HG03432 (cell line): Measurements from ENCODE around the gene PRKCG.
"Not testable (repeated sequence)": the region's sequence is repeated elsewhere in the genome, so short reads cannot be mapped to it uniquely, and the experiment has no call there.

Experiments used
- ATAC-seq: cut with Tn5 transposase; IDR thresholded peaks from one replicate; pipeline ENCODE4 v1.9.1; 2021; ENCODE audit warnings: mild to moderate bottlenecking, moderate library complexity; ENCODE audit not compliant: unreplicated experiment

PRKCG gene

GRCh38 chr19:53881482-53882390 lies at the start of gene PRKCG:
PRKCG (plus strand) TSS chr19:53882197; CDS start chr19:53882495, 298 bp downstream.
- ATAC-seq: no peak

- not testable (repeated sequence) for ATAC-seq
Measured at GRCh38 chr19:53832861-53833260, 49.1 kb upstream of the PRKCG start.

- ATAC-seq: not testable (repeated sequence)
Measured at GRCh38 chr19:53838446-53838845, 43.6 kb upstream of the PRKCG start.

- ATAC-seq: not testable (repeated sequence)
Measured at GRCh38 chr19:53840241-53840640, 41.8 kb upstream of the PRKCG start.

GRCh38 chr19:53840914-53841313 lies 41.1 kb upstream of the PRKCG start:
- not testable (repeated sequence) for ATAC-seq

GRCh38 chr19:53844849-53845246 lies 37.1 kb upstream of the PRKCG start:
- no peak for ATAC-seq

GRCh38 chr19:53847555-53847954 lies 34.4 kb upstream of the PRKCG start:
- ATAC-seq: no peak

GRCh38 chr19:53849237-53849676 lies 32.7 kb upstream of the PRKCG start:
- ATAC-seq: no peak

GRCh38 chr19:53853707-53854106 lies 28.3 kb upstream of the PRKCG start:
- ATAC-seq: peak; percentile 49

- ATAC-seq: no peak
Measured at GRCh38 chr19:53864308-53864836, 17.6 kb upstream of the PRKCG start.

- no peak for ATAC-seq
Measured at GRCh38 chr19:53865523-53865917, 16.5 kb upstream of the PRKCG start.

GRCh38 chr19:53865918-53866864 lies 15.8 kb upstream of the PRKCG start:
- no peak for ATAC-seq

GRCh38 chr19:53866865-53867224 lies 15.2 kb upstream of the PRKCG start:
- no peak for ATAC-seq

GRCh38 chr19:53867225-53868090 lies 14.5 kb upstream of the PRKCG start, which contains the start of gene MYADM:
MYADM (plus strand) TSS chr19:53867883; CDS start chr19:53873530, 5,647 bp downstream.
- peak; percentile 63 for ATAC-seq

GRCh38 chr19:53868091-53868891 lies 13.7 kb upstream of the PRKCG start:
- no peak for ATAC-seq

GRCh38 chr19:53868892-53869804 lies 12.8 kb upstream of the PRKCG start:
- ATAC-seq: peak; percentile 51

GRCh38 chr19:53869805-53870484 lies 12.1 kb upstream of the PRKCG start:
- ATAC-seq: not testable (repeated sequence)

- no peak for ATAC-seq
Measured at GRCh38 chr19:53870485-53870844, 11.5 kb upstream of the PRKCG start.
